Neutrophil (primary cell): ENCODE measurements around the gene ASIC3.
"Not testable (repeated sequence)": the region's sequence is repeated elsewhere in the genome, so short reads cannot be mapped to it uniquely, and the experiment has no call there.

Experiments
- H3K27ac ChIP-seq: fragments of 200-600 bp; sonication (generic); 2 replicates; pipeline ENCODE4 v1.5.1; 2016; ENCODE audit warnings: mild to moderate bottlenecking, moderate library complexity
- H3K27me3 ChIP-seq: fragments of 200-600 bp; sonication (generic); 2 replicates; pipeline ENCODE4 v1.6.0; 2016; ENCODE audit warnings: mild to moderate bottlenecking
- H3K36me3 ChIP-seq: fragments of 200-600 bp; sonication (generic); 2 replicates; pipeline ENCODE4 v1.5.1; 2017
- H3K4me1 ChIP-seq, 2 experiments: fragments of 200-600 bp in 1 of 2; sonication (generic) in 1 of 2; 1 replicate in 1 of 2; 2 replicates in 1 of 2; pipeline versions ENCODE4 v1.5.1 to v1.6.1; 2013 to 2016; ENCODE audit warnings: low read depth in 1 of 2, low read length in 1 of 2, mild to moderate bottlenecking in 1 of 2, moderate library complexity in 1 of 2; ENCODE audit not compliant: control insufficient read depth in 1 of 2, insufficient read depth in 1 of 2
- H3K4me3 ChIP-seq, 2 experiments: fragments of 200-600 bp in 1 of 2; sonication (generic) in 1 of 2; 1 replicate in 1 of 2; 2 replicates in 1 of 2; pipeline ENCODE4 v1.5.1; 2013 to 2016; ENCODE audit warnings: low read depth in 1 of 2, low read length in 1 of 2, mild to moderate bottlenecking in 1 of 2, moderate library complexity in 1 of 2
- H3K9me3 ChIP-seq: fragments of 200-600 bp; sonication (generic); 2 replicates; pipeline ENCODE4 v1.5.1; 2016
- CTCF ChIP-seq: fragments of 200-600 bp; sonication (generic); IDR thresholded peaks from 2 replicates; pipeline ENCODE4 v1.5.1; 2016; ENCODE audit warnings: antibody characterized with exemption

The ASIC3 gene

GRCh38 chr7:151008511-151009323 is 39.6 kb upstream of the ASIC3 start:
- H3K4me1 ChIP-seq, result peaks cover 6 to 11% of the 10 kb centered on the region in 2 experiments

GRCh38 chr7:151009327-151010036 is 38.8 kb upstream of the ASIC3 start:
- no peak overlapping the region for H3K4me3 ChIP-seq
- peaks cover 93% of the 10 kb centered on the region for H3K27me3 ChIP-seq
- H3K27ac ChIP-seq, result no peak overlapping the region
- TF ChIP-seq CTCF, result no peak
- H3K9me3 ChIP-seq, result no peaks in the 10 kb centered on the region
- H3K4me1 ChIP-seq, result peaks cover 12 to 17% of the 10 kb centered on the region in 2 experiments
- H3K36me3 ChIP-seq, result no peaks in the 10 kb centered on the region

More at GRCh38 chr7:151008511-151009323, 39.6 kb upstream of the ASIC3 start:
- no peak overlapping the region for H3K27ac ChIP-seq
- H3K4me3 ChIP-seq, result peak overlapping the region in 1 of 2 experiments; percentile 28
- H3K36me3 ChIP-seq, result no peaks in the 10 kb centered on the region
- peak; percentile 43 for TF ChIP-seq CTCF
- H3K27me3 ChIP-seq, result peaks cover 93% of the 10 kb centered on the region
- no peaks in the 10 kb centered on the region for H3K9me3 ChIP-seq

- TF ChIP-seq CTCF, result no peak
- Histone ChIP-seq H3K36me3 (no peaks in the 10 kb centered on the region), H3K4me1 (peaks cover 16 to 17% of the 10 kb centered on the region in 2 experiments), H3K27me3 (peaks cover 93% of the 10 kb centered on the region), H3K9me3 (no peaks in the 10 kb centered on the region), H3K4me3 (no peak overlapping the region), H3K27ac (no peak overlapping the region)
Measured at GRCh38 chr7:151010037-151010306, 38.4 kb upstream of the ASIC3 start.

GRCh38 chr7:151010307-151011096 is 37.8 kb upstream of the ASIC3 start:
- H3K27me3 ChIP-seq, result peaks cover 93% of the 10 kb centered on the region
- H3K4me1 ChIP-seq, result peaks cover 17 to 19% of the 10 kb centered on the region in 2 experiments
- no peaks in the 10 kb centered on the region for H3K36me3 ChIP-seq
- no peak overlapping the region for H3K4me3 ChIP-seq
- no peaks in the 10 kb centered on the region for H3K9me3 ChIP-seq
- no peak overlapping the region for H3K27ac ChIP-seq
- no peak for TF ChIP-seq CTCF

GRCh38 chr7:151011097-151011409 is 37.3 kb upstream of the ASIC3 start:
- H3K27me3 ChIP-seq, result peaks cover 97% of the 10 kb centered on the region
- no peak overlapping the region for H3K27ac ChIP-seq
- peaks cover 17 to 19% of the 10 kb centered on the region in 2 experiments for H3K4me1 ChIP-seq
- no peaks in the 10 kb centered on the region for H3K9me3 ChIP-seq
- H3K36me3 ChIP-seq, result no peaks in the 10 kb centered on the region
- H3K4me3 ChIP-seq, result no peak overlapping the region
- no peak for TF ChIP-seq CTCF

- H3K27ac ChIP-seq, H3K36me3 ChIP-seq, H3K4me3 ChIP-seq, H3K9me3 ChIP-seq: not testable (repeated sequence)
- Histone ChIP-seq H3K4me1 (peaks cover 17 to 19% of the 10 kb centered on the region in 2 experiments), H3K27me3 (peaks cover 98% of the 10 kb centered on the region)
Measured at GRCh38 chr7:151011616-151012015, 36.7 kb upstream of the ASIC3 start.
